Right lobe of liver (tissue), 6 donors: ENCODE results near the gene METTL8. TPM values are rescaled to one million over a fixed set of nuclear protein-coding genes. Genes with fewer than 3 reads are reported as not detected.

Source experiments
- ATAC-seq, 4 donors: fragments of 200-7000 bp; cut with Tn5 transposase; one replicate each; pipeline ENCODE4 v1.9.1; 2020; ENCODE audit warnings: mild to moderate bottlenecking in 4 of 4, moderate library complexity in 4 of 4
- DNase-seq, 3 donors: peaks; one replicate each; pipeline ENCODE4 v3.0.0-alpha.2; 2020
- H3K27ac ChIP-seq, 3 donors: fragments of 200-600 bp; one replicate each; pipeline ENCODE4 v1.8.0; 2022
- H3K27me3 ChIP-seq, 2 donors: fragments of 200-600 bp; one replicate each; pipeline ENCODE4 v1.8.0; 2022
- H3K36me3 ChIP-seq, 4 donors: fragments of 200-600 bp; sonication (generic) in 1 of 4; one replicate each; pipeline versions ENCODE4 v1.5.1 to v1.8.0; 2017 to 2022; ENCODE audit warnings: control low read depth in 1 of 4
- H3K4me1 ChIP-seq, 4 donors: fragments of 200-600 bp; sonication (generic) in 1 of 4; one replicate each; pipeline versions ENCODE4 v1.5.1 to v1.8.0; 2017 to 2022; ENCODE audit warnings: control low read depth in 1 of 4
- H3K4me3 ChIP-seq, 3 donors: fragments of 200-600 bp; one replicate each; pipeline ENCODE4 v1.8.0; 2022
- H3K9me3 ChIP-seq, 4 donors: fragments of 200-600 bp; sonication (generic) in 1 of 4; one replicate each; pipeline versions ENCODE4 v1.5.1 to v1.8.0; 2017 to 2022; ENCODE audit warnings: control low read depth in 1 of 4
- CTCF ChIP-seq, 4 donors: fragments of 200-600 bp in 3 of 4; fragments of 450-650 bp in 1 of 4; IDR thresholded peaks; one replicate each; pipeline versions ENCODE4 v1.5.1 to v1.8.0; 2016 to 2022; ENCODE audit warnings: antibody characterized with exemption in 4 of 4, mild to moderate bottlenecking in 2 of 4
- POLR2A ChIP-seq: fragments of 450-650 bp; IDR thresholded peaks from one replicate; pipeline ENCODE4 v1.6.1; 2017; ENCODE audit warnings: antibody characterized with exemption, mild to moderate bottlenecking
- whole genome bisulfite sequencing: methylation state at CpG from one replicate; pipeline ENCODE4 v1.1.6; 2018; ENCODE audit warnings: low coverage, low lambda C conversion rate; ENCODE audit not compliant: insufficient coverage; ENCODE audit errors: missing lambda C conversion rate; 5-methylcytosine and 5-hydroxymethylcytosine counted together
- intact Hi-C, 2 donors: fragments of 100-400 bp; cut with DNase I; formaldehyde crosslinking; loops; one replicate each; pipeline versions ENCODE4 v1.11.2 to v1.14.1; 2022
- total RNA-seq, 6 experiments: library from RNA; depleted of rRNA in 2 of 6; stranded (reverse); fragments of >200 nt in 2 of 6; fragmentation: NEBNext Ultra II Directional in 3 of 6; extraction: Animal tissue kit (Norgen Biotek cat#: 25700) in 3 of 6; gene quantifications; one replicate each; pipeline versions ENCODE4 v1.1.0 to v1.2.4, GENCODE V29; 2016 to 2023
- donor health status: DM: no; HTN: yes; CAD: no.
- donor health status: DM: no; HTN: no; CAD: no.
- donor health status: DM: no; HTN: no; CAD: no.
- donor health status: DM: no; HTN: yes; CAD: no.
- donor health status: DM: no; HTN: yes; CAD: no.

The METTL8 gene
- total RNA-seq, 6 experiments from 2014 or later: 6.5 to 13.8 (median 9.5) TPM

DNA sequence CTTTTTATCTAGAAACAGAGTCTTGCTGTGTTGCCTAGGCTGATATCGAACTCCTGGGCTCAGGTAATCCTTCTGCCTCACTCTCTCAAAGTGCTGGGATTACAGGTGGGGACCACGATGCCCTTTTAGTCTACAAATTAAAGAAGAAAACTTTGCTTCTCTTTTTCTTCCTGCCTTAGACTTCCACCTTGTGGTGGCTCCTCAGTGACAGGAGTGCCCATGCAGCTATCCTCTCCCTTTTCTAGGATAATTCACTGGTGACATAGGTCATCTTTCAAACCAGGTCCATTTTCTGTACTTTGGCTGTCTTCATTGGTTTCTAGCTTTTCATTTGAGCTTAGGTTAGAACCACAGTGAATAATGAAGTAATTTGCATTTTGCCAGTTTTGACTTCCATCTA lies 13.9 kb upstream of the METTL8 start:
- intact Hi-C loops: no loop called here
- ATAC-seq: no peak
- no peaks in the 10 kb centered on the region for H3K27me3 ChIP-seq
- no peak overlapping the region for H3K4me3 ChIP-seq
- H3K9me3 ChIP-seq: no peaks in the 10 kb centered on the region
- TF ChIP-seq POLR2A (no peak), CTCF (IDR thresholded peaks at IDR 0.05) (no peak)
- H3K27ac ChIP-seq: no peak overlapping the region
- H3K4me1 ChIP-seq: no peaks in the 10 kb centered on the region
- 96% methylated on average over 2 of the region's 2 CpGs for WGBS
- DNase-seq: no peak
- peaks cover 0 to 62% (median 11%) of the 10 kb centered on the region in 4 donors for H3K36me3 ChIP-seq

DNA sequence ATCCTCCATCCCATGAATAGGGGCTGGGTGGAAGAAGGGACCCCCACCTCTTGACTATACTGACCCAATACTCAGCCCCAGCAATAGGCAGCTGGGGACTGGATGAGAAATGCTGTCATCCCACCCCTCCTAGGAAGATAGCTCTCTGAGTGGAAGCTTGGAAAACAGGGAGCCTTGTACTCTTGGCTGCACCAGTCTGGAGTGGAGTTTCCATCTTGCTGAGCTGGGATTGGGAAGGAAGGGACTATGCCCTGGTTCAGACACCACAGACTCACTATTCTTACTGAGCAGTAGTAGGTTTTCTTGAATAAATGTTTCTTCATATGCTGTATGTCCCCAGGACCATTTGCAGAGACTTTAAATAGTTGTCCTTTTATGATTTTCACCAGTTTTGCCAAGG lies 7.7 kb upstream of the METTL8 start:
- H3K4me3 ChIP-seq: no peak overlapping the region
- H3K36me3 ChIP-seq: peaks cover 0 to 32% (median 3%) of the 10 kb centered on the region in 4 donors
- no peak overlapping the region for H3K27ac ChIP-seq
- no peaks in the 10 kb centered on the region for H3K9me3 ChIP-seq
- no peak for ATAC-seq
- H3K27me3 ChIP-seq: no peaks in the 10 kb centered on the region
- no peaks in the 10 kb centered on the region for H3K4me1 ChIP-seq
- intact Hi-C loops: no loop called here
- TF ChIP-seq POLR2A: no peak
- TF ChIP-seq CTCF (IDR thresholded peaks at IDR 0.05): no peak
- no peak for DNase-seq

- Histone ChIP-seq H3K4me1 (peaks cover 0 to 12% (median 3%) of the 10 kb centered on the region in 4 donors), H3K27me3 (no peaks in the 10 kb centered on the region), H3K27ac (no peak overlapping the region), H3K9me3 (no peaks in the 10 kb centered on the region), H3K4me3 (no peak overlapping the region), H3K36me3 (peaks cover 0 to 2% (median 0%) of the 10 kb centered on the region in 4 donors)
- DNase-seq (no peak), ATAC-seq (no peak)
- intact Hi-C loops: no loop called here
- 100% methylated on average over 1 of the region's 1 CpG for WGBS
- no peak for TF ChIP-seq CTCF (IDR thresholded peaks at IDR 0.05)
- no peak for TF ChIP-seq POLR2A
These were observed 2.5 kb upstream of the METTL8 start for GRCh38 chr2:171436307-171436706.

GRCh38 chr2:171434013-171434989 lies 511 bp upstream of the METTL8 start, which contains the start of gene DCAF17:
DCAF17 (plus strand) TSS chr2:171434226; CDS start chr2:171434578, 352 bp downstream.
- peak; percentile 96 to 99 (median 96) for ATAC-seq
- peak within 1 kb of the TSS; percentile 89 to 95 (median 90) for H3K27ac ChIP-seq
- H3K27me3 ChIP-seq: no peaks in the 10 kb centered on the region
- H3K9me3 ChIP-seq: no peaks in the 10 kb centered on the region
- peak; percentile 97 to 98 (median 98) for DNase-seq
- peak in 3 of 4 donors; percentile 38 to 48 (median 45) for TF ChIP-seq CTCF (IDR thresholded peaks at IDR 0.05)
- TF ChIP-seq POLR2A: peak; percentile 92
- peaks cover 0 to 12% (median 3%) of the 10 kb centered on the region in 4 donors for H3K4me1 ChIP-seq
- intact Hi-C loops: no loop called here
- 6% methylated on average over 5 of the region's 92 CpGs for WGBS
- peak within 1 kb of the TSS; percentile 93 to 97 (median 94) for H3K4me3 ChIP-seq
- no peaks in the 10 kb centered on the region for H3K36me3 ChIP-seq
